Mucosa of stomach (tissue), 1 donor: Measurements from ENCODE around the gene MAMSTR.
A peak's percentile ranks its signal among the peaks of the same experiment; 100 is the strongest.
"Not testable (repeated sequence)": the region's sequence is repeated elsewhere in the genome, so short reads cannot be mapped to it uniquely, and the experiment has no call there.

ENCODE experiments used
- H3K27me3 ChIP-seq: one replicate; pipeline ENCODE4 v1.7.0; 2013; ENCODE audit warnings: mild to moderate bottlenecking, low read length; ENCODE audit not compliant: control insufficient read depth, insufficient read depth
- H3K36me3 ChIP-seq: one replicate; pipeline ENCODE4 v1.7.0; 2013; ENCODE audit warnings: low read length; ENCODE audit not compliant: control insufficient read depth, insufficient read depth
- H3K4me1 ChIP-seq: one replicate; pipeline ENCODE4 v1.7.0; 2013; ENCODE audit warnings: mild to moderate bottlenecking, low read length; ENCODE audit not compliant: control insufficient read depth, insufficient read depth
- H3K4me3 ChIP-seq: one replicate; pipeline ENCODE4 v1.7.0; 2013; ENCODE audit warnings: low read length
- H3K9ac ChIP-seq: one replicate; pipeline ENCODE4 v1.7.0; 2013; ENCODE audit warnings: mild to moderate bottlenecking, low read length, moderate library complexity
- H3K9me3 ChIP-seq: one replicate; pipeline ENCODE4 v1.7.0; 2013; ENCODE audit warnings: mild to moderate bottlenecking, low read length, moderate library complexity; ENCODE audit not compliant: control insufficient read depth
- donor health status: Pancreatic carcinoma.

Gene MAMSTR

DNA sequence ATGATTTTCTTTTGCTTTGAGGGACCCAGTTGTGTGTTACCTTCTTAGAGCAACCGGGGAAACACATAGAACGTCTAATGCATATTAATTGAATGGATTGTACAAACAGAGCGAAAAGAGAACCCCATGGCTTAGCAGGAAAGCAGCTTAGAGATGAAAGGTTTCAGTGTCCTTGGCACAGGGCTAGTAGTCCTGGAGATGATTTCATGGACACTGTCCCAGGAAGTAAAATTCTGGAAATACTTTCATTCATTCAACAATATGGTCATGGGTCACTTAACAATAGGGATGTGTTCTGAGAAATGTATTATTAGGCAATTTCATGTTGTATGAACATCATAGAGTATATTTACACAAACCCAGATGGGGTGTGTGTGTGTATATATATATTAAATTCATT, 33.4 kb downstream of the MAMSTR start:
- Histone ChIP-seq H3K9ac (no peak overlapping the region), H3K4me1 (peaks cover 38% of the 10 kb centered on the region), H3K36me3 (no peaks in the 10 kb centered on the region), H3K27me3 (no peaks in the 10 kb centered on the region), H3K4me3 (no peak overlapping the region), H3K9me3 (no peaks in the 10 kb centered on the region)

DNA sequence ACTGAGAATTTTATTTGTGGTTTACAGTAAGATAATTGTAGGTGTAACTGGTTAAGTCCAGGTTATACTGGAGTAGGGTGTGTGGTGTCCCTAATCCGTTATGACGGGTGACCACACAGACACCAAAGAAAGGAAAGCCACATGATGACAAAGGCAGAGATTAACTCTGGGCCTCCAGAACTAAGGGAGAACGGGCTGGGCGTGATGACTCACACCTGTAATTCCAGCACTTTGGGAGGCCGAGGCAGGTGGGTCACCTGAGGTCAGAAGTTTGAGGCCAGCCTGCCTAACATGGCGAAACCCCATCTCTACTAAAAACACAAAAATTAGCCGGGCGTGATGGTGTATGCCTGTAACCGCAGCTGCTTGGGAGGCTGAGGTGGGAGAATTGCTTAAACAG, 33.9 kb downstream of the MAMSTR start:
- Histone ChIP-seq H3K36me3 (no peaks in the 10 kb centered on the region), H3K27me3 (no peaks in the 10 kb centered on the region), H3K4me1 (peaks cover 42% of the 10 kb centered on the region), H3K9me3 (no peaks in the 10 kb centered on the region), H3K9ac (no peak overlapping the region), H3K4me3 (no peak overlapping the region)

DNA sequence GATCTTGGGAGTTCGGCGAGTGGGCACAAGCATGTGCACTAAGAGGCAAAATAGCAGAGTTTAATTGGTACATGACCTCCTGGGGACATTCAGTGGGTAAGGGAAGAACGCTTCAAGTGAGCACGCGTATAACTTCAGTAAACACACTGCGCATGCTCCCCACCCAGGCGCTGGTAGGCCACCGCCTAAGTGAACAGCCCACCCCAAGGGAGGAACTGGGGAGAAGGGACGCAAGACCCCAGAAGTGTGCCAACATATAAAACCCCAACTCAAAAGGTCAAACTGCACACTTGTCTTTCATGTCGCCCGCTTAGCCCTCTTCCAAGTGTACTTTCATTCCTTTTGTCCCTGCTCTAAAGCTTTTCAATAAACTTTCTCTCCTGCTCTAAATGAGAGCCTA, 36.2 kb downstream of the MAMSTR start:
- Histone ChIP-seq H3K27me3 (no peaks in the 10 kb centered on the region), H3K9ac (no peak overlapping the region), H3K9me3 (no peaks in the 10 kb centered on the region), H3K4me3 (no peak overlapping the region), H3K4me1 (peaks cover 48% of the 10 kb centered on the region), H3K36me3 (no peaks in the 10 kb centered on the region)

- Histone ChIP-seq H3K27me3 (no peaks in the 10 kb centered on the region), H3K9me3 (no peaks in the 10 kb centered on the region), H3K36me3 (no peaks in the 10 kb centered on the region), H3K4me1 (peaks cover 65% of the 10 kb centered on the region), H3K4me3 (no peak overlapping the region), H3K9ac (peak overlapping the region; percentile 28)
These were observed 38.4 kb downstream of the MAMSTR start for GRCh38 chr19:48681127-48681470.

- H3K4me3 ChIP-seq, result no peak overlapping the region
- no peak overlapping the region for H3K9ac ChIP-seq
- H3K9me3 ChIP-seq, result no peaks in the 10 kb centered on the region
- H3K27me3 ChIP-seq, result no peaks in the 10 kb centered on the region
- no peaks in the 10 kb centered on the region for H3K36me3 ChIP-seq
- H3K4me1 ChIP-seq, result peaks cover 65% of the 10 kb centered on the region
These were observed 38.9 kb downstream of the MAMSTR start for GRCh38 chr19:48680436-48681126.

- peaks cover 65% of the 10 kb centered on the region for H3K4me1 ChIP-seq
- not testable (repeated sequence) for H3K27me3 ChIP-seq, H3K4me3 ChIP-seq, H3K36me3 ChIP-seq, H3K9ac ChIP-seq, H3K9me3 ChIP-seq
These were observed 39.5 kb downstream of the MAMSTR start for GRCh38 chr19:48680006-48680405.

- Histone ChIP-seq H3K9ac (peak overlapping the region; percentile 50), H3K36me3 (no peaks in the 10 kb centered on the region), H3K4me3 (no peak overlapping the region), H3K4me1 (peaks cover 49% of the 10 kb centered on the region), H3K27me3 (no peaks in the 10 kb centered on the region), H3K9me3 (no peaks in the 10 kb centered on the region)
These were observed 41.3 kb downstream of the MAMSTR start for GRCh38 chr19:48678201-48678600.

DNA sequence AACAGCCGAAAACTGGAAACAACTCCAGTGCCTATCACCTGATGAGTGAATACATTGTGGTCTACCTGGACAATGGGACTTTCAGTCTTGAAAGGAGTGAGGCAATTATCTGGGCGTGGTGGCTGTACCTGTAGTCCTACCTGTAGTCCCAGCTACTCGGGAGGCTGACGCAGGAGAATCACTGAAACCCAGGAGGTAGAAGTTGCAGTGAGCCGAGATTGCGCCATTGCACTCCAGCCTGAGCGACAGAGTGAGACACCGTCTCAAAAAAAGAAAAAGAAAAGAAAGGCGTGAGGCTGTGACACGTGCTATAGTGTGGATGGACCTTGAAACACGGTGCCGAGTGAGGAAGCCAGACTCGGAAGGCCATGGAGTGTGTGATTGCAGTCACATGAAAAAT, 42.6 kb downstream of the MAMSTR start:
- no peaks in the 10 kb centered on the region for H3K27me3 ChIP-seq
- H3K9me3 ChIP-seq, result no peaks in the 10 kb centered on the region
- no peak overlapping the region for H3K4me3 ChIP-seq
- peak overlapping the region; percentile 35 for H3K9ac ChIP-seq
- no peaks in the 10 kb centered on the region for H3K36me3 ChIP-seq
- peaks cover 47% of the 10 kb centered on the region for H3K4me1 ChIP-seq

DNA sequence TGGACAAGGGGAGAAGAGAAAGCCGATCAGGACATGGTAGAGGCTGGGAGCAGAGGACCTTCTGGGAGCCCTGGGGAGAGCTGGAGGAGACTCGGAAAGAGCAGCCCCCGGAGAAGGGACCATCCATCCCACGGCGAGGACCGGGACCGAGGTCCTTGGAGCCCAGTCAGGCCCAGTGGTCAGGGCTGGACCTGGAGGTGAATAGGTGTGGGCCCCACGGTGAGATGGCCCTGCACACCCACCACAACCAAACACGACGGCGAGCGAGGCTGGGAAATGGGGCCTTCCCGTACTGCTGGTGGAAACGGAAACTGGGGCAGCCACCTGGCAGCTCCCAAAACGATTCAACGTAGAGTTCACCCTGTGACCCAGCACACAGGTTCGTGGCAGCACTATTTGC, 43.0 kb downstream of the MAMSTR start:
- Histone ChIP-seq H3K36me3 (no peaks in the 10 kb centered on the region), H3K4me1 (peaks cover 43% of the 10 kb centered on the region), H3K27me3 (no peaks in the 10 kb centered on the region), H3K9ac (peak overlapping the region; percentile 35), H3K9me3 (no peaks in the 10 kb centered on the region), H3K4me3 (no peak overlapping the region)

- H3K4me3 ChIP-seq, result no peak overlapping the region
- no peaks in the 10 kb centered on the region for H3K27me3 ChIP-seq
- H3K9me3 ChIP-seq, result no peaks in the 10 kb centered on the region
- peaks cover 35% of the 10 kb centered on the region for H3K4me1 ChIP-seq
- H3K9ac ChIP-seq, result no peak overlapping the region
- no peaks in the 10 kb centered on the region for H3K36me3 ChIP-seq
These were observed 44.4 kb downstream of the MAMSTR start for GRCh38 chr19:48674921-48675824.

GRCh38 chr19:48674216-48674809, 45.2 kb downstream of the MAMSTR start:
- Histone ChIP-seq H3K4me3 (no peak overlapping the region), H3K4me1 (peaks cover 35% of the 10 kb centered on the region), H3K27me3 (no peaks in the 10 kb centered on the region), H3K9me3 (no peaks in the 10 kb centered on the region), H3K36me3 (no peaks in the 10 kb centered on the region), H3K9ac (no peak overlapping the region)

- Histone ChIP-seq H3K4me3 (no peak overlapping the region), H3K27me3 (no peaks in the 10 kb centered on the region), H3K4me1 (peaks cover 30% of the 10 kb centered on the region), H3K9me3 (no peaks in the 10 kb centered on the region), H3K9ac (no peak overlapping the region), H3K36me3 (no peaks in the 10 kb centered on the region)
These were observed 46.0 kb downstream of the MAMSTR start for GRCh38 chr19:48673436-48674100.
